Activated CD4-positive, alpha-beta T cell treated with anti-CD3 and anti-CD28 coated beads, Interleukin-10, Interleukin-2, amounts not matched to agents 100 ng/mL and 50 ng/mL, durations not matched to agents 16 hours and 8 hours (primary cell): ENCODE data around the gene CACNB1.

Experiments
- DNase-seq: peaks from one replicate; pipeline ENCODE4 v3.0.0-alpha.2; 2020

Gene CACNB1

GRCh38 chr17:39197380-39198185 lies at the start of gene CACNB1:
CACNB1 (minus strand) TSS chr17:39197669; CDS start chr17:39197495, 174 bp downstream.
- DNase-seq, result peak; percentile 85

- DNase-seq, result no peak
Measured at GRCh38 chr17:39246274-39246673, 48.8 kb upstream of the CACNB1 start.

- peak; percentile 85 for DNase-seq
Measured at GRCh38 chr17:39244600-39245570, 47.4 kb upstream of the CACNB1 start.

GRCh38 chr17:39244016-39244599 lies 46.6 kb upstream of the CACNB1 start:
- DNase-seq, result no peak

- DNase-seq, result no peak
Measured at GRCh38 chr17:39243155-39243554, 45.7 kb upstream of the CACNB1 start.

GRCh38 chr17:39240631-39241030 lies 43.2 kb upstream of the CACNB1 start:
- no peak for DNase-seq

GRCh38 chr17:39239640-39240314 lies 42.3 kb upstream of the CACNB1 start:
- DNase-seq, result peak; percentile 69

- peak; percentile 89 for DNase-seq
Measured at GRCh38 chr17:39238311-39238972, 41.0 kb upstream of the CACNB1 start.

- no peak for DNase-seq
Measured at GRCh38 chr17:39237586-39237985, 40.1 kb upstream of the CACNB1 start.

- no peak for DNase-seq
Measured at GRCh38 chr17:39236981-39237441, 39.5 kb upstream of the CACNB1 start.

GRCh38 chr17:39236450-39236927 lies 39.0 kb upstream of the CACNB1 start:
- DNase-seq, result no peak

- DNase-seq, result peak; percentile 70
Measured at GRCh38 chr17:39235555-39236449, 38.3 kb upstream of the CACNB1 start.

- peak; percentile 46 for DNase-seq
Measured at GRCh38 chr17:39231591-39232551, 34.4 kb upstream of the CACNB1 start.

- DNase-seq, result no peak
Measured at GRCh38 chr17:39231091-39231561, 33.7 kb upstream of the CACNB1 start.

- no peak for DNase-seq
Measured at GRCh38 chr17:39230361-39230760, 32.9 kb upstream of the CACNB1 start.

GRCh38 chr17:39229274-39229913 lies 31.9 kb upstream of the CACNB1 start:
- DNase-seq, result no peak

GRCh38 chr17:39227364-39227919 lies 30.0 kb upstream of the CACNB1 start:
- no peak for DNase-seq

- no peak for DNase-seq
Measured at GRCh38 chr17:39225959-39226683, 28.7 kb upstream of the CACNB1 start.
